Fibroblast of villous mesenchyme (primary cell): ENCODE results near the gene AP2A2. TPM values are rescaled to one million over a fixed set of nuclear protein-coding genes. Genes with fewer than 3 reads are reported as not detected.

Source experiments
- DNase-seq: peaks from one replicate; pipeline ENCODE4 v3.0.0-alpha.2; 2010; ENCODE audit warnings: low read depth
- H3K4me3 ChIP-seq: 2 replicates; pipeline ENCODE4 v1.5.1; 2011; ENCODE audit warnings: low read depth, mild to moderate bottlenecking, low read length
- total RNA-seq: library from RNA; depleted of rRNA; stranded (reverse); fragments of >200 nt; gene quantifications from 2 replicates; pipeline ENCODE4 v1.2.3, GENCODE V29; 2012
- TF ChIP-seq, protein P1 (sequence below): IDR thresholded peaks from 2 replicates; pipeline ENCODE4 v1.5.1; 2012; ENCODE audit warnings: low read depth, mild to moderate bottlenecking, low read length; ENCODE audit not compliant: insufficient read depth

Gene AP2A2
- total RNA-seq, 1 donor: 53.5 TPM

DNA sequence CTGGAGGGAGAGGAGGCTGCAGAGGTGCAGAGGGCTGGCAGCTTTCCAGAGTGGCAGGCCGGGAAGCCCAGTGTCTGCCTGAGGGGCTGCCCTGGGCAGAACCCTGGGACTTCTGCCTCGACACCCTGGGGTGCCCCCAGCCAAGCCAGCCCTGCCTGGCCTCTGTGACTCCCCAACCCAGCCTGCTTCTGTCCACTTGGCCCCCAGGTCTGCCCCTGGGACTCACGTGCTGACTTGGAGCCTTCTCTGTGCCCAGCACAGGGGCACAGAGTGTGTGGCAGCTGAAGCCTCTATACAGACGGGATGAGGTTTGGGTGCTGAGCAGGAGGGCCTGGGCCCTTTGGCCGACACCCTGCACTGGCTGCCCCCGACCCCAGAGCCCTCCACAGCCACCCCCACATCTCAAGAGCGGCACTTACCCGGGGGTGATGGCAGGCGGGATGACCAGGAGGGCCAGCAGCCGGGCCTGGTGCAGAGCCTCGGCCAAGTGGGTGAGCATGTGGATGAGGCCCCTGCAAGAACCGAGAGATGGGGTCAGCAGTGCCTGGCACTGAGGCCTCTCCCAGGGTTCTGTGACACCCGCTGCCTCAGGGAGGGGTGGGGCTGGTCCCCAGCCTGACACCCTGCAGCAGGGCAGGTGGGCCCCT lies 32.5 kb upstream of the AP2A2 start:
- no peak overlapping the region for H3K4me3 ChIP-seq
- no peak for DNase-seq
- TF ChIP-seq, protein P1, sequence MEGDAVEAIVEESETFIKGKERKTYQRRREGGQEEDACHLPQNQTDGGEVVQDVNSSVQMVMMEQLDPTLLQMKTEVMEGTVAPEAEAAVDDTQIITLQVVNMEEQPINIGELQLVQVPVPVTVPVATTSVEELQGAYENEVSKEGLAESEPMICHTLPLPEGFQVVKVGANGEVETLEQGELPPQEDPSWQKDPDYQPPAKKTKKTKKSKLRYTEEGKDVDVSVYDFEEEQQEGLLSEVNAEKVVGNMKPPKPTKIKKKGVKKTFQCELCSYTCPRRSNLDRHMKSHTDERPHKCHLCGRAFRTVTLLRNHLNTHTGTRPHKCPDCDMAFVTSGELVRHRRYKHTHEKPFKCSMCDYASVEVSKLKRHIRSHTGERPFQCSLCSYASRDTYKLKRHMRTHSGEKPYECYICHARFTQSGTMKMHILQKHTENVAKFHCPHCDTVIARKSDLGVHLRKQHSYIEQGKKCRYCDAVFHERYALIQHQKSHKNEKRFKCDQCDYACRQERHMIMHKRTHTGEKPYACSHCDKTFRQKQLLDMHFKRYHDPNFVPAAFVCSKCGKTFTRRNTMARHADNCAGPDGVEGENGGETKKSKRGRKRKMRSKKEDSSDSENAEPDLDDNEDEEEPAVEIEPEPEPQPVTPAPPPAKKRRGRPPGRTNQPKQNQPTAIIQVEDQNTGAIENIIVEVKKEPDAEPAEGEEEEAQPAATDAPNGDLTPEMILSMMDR: no peak

DNA sequence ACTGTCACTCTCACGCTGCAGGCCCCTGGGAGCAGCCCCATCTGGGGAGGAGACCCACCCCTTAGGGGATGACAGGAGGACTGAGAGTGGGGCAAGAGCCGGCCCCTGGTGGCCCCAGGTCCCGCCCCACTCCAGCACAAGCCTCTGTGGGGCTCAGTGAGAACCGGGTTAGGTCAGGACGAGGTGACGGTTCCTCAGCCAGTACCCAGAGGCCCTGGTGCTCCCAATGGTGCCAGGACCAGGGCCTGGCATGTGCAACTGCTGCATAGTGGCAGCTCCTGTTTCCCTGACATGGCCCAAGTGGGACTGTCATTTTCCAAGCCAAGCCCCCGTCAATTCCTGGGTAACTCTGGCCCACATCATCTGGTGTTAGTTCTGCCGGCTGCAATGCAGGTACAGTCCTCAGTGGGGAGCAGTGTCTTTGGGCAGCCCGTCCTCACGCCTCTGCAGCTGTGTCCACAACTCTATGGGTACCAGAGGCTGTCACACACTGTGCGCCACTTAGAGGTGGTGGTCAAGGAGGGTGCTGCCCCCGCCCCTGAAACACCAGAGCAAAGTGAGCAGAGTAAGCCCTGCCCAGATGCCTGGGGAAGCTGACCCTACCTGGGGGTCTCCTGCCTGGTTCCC lies 31.0 kb upstream of the AP2A2 start:
- TF ChIP-seq, protein P1: no peak
- H3K4me3 ChIP-seq: no peak overlapping the region
- DNase-seq: no peak

DNA sequence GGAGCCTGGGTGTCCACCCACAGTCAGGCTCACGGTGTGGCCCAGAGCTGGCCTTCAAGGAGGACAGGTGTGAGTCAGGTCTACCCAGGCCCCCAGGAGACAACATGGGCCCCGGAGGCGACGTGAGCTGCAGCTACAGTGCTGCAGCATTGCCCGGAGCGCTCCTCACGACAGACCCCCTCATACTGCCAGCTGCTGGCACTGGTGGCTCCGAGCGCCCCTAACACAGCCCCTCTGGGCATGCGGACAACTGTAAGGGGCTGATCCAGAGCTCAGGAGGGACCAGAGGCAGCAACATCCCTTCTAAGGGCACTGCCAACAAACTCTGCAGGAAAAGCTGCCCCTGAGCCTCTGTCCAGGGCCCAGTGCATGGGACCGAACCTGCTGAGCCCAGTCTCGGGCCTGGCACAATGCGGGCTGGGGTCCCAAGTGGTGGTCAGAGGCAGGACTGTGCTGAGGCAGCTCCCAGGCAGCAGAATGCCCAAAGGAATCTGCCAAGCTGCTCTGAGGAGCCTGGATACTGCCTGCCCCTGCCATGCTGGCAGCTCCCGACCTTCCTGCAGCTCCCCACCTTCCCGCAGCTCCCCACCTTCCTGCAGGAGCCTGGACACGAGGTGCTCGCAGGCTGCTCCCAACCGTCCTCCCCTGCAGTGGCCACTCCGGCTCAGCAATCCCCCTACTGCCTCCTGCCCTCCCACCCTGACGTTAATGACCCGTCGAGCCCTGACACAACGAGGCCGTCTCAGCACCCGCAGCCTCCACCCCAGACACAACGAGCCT lies 30.1 kb upstream of the AP2A2 start:
- H3K4me3 ChIP-seq: no peak overlapping the region
- TF ChIP-seq, protein P1: no peak
- no peak for DNase-seq

DNA sequence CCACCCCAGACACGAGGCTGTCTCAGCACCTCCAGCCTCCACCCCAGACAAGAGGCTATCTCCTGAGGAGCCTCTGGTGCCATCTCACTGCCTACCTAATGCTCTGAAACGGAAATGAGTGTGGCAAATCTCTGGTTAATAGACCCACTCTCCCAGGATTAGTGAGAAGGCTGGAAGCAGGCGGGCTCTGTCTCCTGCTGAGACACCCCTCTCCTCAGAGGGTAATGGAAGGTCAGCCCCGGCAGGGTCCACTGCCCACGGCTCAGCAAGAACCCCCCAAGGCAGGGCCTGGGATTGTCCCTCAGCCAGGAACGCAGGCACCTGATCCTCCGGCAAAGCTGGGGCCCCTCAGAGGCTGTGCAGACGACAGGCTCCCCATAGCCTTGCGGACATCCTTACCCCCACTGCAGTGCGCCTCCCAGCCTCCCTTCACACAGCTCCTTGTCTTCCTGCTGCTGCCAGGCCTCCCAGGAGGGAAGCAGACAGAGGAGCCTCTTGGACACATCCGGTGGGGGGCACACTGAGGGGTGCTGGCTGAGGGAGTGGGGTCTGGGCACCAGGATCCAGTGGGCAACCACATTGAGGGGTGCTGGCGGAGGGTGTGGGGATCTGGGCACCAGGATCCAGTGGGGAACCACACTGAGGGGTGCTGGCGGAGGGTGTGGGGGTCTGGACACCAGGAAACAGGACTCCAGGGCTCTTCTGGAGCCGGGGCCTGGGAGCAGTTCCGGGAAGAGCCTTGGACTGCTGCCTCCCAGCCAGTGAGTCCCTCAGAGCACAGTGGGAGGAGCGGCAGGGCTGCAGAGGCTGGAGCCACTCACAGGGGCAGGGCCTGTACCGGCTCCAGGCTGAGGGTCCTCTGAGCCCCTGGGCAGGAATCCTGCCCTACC lies 28.2 kb upstream of the AP2A2 start:
- no peak for DNase-seq
- TF ChIP-seq, protein P1: no peak
- H3K4me3 ChIP-seq: no peak overlapping the region

DNA sequence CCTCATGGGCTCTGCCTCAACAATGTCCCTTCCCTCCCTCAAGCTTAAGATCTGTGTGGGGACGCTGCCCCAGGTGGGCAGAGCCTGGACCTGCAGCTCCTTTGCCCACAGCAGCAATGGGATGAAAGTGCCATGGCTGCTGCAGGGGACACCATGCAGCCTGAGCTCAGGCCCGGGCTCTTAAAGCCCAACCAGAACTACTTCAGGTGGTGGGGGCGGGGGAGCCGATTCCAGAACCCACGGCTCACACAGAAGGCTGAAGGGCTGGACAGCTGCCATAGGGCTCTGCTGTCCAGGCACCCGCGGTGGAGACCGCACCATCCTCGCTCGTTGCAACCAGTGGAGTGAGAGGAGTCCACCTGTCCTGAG lies 27.5 kb upstream of the AP2A2 start:
- no peak overlapping the region for H3K4me3 ChIP-seq
- TF ChIP-seq, protein P1: peak; percentile 44
- peak; percentile 17 for DNase-seq

DNA sequence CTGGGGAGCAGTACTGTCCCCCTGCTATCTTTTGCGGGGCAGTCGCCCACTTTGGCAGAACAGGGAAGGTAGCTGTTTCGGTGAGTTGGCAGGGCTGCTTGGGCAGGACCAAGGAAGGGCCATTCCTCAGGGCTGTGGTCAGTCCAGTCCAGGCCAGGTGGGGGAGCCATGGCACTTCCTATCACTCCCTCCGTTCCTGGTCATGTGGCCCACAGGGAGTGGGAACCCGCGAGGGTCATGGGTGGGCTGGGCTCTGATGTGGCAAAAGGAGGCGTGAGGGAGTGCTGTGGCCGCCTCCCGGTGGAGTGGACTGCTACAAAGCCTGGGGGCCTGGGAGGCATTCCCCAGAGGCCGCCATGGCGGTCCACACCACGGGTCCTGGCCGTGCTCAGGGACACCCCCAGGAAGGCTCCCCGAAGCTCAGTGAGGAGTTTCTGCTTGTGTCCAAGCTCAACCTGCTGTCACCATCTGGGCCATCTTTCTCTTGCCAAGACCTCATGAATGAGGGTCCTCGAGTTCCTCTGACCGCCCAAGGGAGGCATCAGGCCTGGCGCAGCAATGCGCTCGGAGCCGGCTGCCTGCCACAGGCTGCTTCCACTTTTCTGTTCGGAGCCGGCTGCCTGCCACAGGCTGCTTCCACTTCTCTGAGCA lies 27.0 kb upstream of the AP2A2 start:
- H3K4me3 ChIP-seq: no peak overlapping the region
- peak; percentile 21 for DNase-seq
- TF ChIP-seq, protein P1: peak; percentile 37
